Adipose tissue (tissue), 3 donors: Measurements from ENCODE around the gene SLC4A1. TPM values are rescaled to one million over a fixed set of nuclear protein-coding genes. Genes with fewer than 3 reads are reported as not detected.

Experiments used
- H3K27ac ChIP-seq: one replicate; pipeline ENCODE4 v1.5.1; 2013; ENCODE audit warnings: low read depth, low read length
- WGBS, 3 donors: extraction: QIAGEN DNeasy Blood & Tissue Kit; methylation state at CpG; one replicate each; pipeline ENCODE4 v1.1.7; 2013; 5-methylcytosine and 5-hydroxymethylcytosine counted together
- polyA plus RNA-seq, 3 donors: library from polyadenylated mRNA; stranded (reverse); fragments of 200-250 nt; gene quantifications; one replicate each; pipeline ENCODE4 v1.2.3, GENCODE V29; 2013
- donor health status: healthy with polysubstance abuse.
- donor health status: Bipolar disorder and iron deficiency.
- donor health status: healthy.

The SLC4A1 gene
- under 1 TPM in 1 of 3 donors, not detected in 2; 0.10 TPM for polyA plus RNA-seq

DNA sequence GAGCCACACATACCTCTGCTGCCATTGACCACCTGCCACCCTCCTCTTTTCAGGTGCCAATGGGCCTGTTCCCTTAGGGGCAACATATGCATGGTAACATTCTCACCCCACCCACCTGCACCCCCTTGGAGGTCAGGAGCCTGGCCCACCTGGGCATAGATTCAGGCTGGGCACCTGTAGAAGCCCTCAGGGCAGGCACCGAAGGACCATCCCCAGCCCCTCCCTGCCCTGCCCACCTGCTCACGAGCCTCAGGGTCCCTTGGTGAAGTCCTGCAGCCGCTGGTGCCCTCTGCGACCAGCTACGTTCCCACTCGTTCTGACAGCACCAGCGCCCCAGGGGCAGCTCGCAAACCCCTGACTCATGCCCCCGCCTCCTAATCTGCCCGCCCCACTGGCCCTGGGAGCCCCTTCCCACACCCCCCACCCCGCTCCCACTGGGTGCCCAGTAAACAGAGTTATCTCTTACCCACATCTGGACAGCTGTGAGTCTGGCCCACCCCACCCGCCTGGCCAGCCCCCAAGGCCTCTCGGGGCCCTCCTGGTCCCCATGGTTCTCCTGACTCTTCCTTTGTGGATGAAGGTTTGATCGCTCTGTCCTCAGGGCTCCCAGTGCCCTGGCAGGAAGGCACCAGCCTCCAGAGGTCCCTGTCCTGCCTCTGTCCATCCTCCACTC lies at the start of gene SLC4A1:
Gene SLC4A1, minus strand, starts transcription at position 318 of the 673 bp plus-strand sequence. CDS start 5,269 bp downstream, outside the sequence.
- 81 to 88% (median 82%) methylated on average over 14 of the region's 14 CpGs for WGBS, 3 donors
- no peak within 1 kb of the TSS for H3K27ac ChIP-seq

- WGBS, 3 donors = 86 to 93% (median 90%) methylated on average over 6 of the region's 6 CpGs
- no peak overlapping the region for H3K27ac ChIP-seq
Measured at GRCh38 chr17:44317545-44317944, 49.6 kb upstream of the SLC4A1 start.

DNA sequence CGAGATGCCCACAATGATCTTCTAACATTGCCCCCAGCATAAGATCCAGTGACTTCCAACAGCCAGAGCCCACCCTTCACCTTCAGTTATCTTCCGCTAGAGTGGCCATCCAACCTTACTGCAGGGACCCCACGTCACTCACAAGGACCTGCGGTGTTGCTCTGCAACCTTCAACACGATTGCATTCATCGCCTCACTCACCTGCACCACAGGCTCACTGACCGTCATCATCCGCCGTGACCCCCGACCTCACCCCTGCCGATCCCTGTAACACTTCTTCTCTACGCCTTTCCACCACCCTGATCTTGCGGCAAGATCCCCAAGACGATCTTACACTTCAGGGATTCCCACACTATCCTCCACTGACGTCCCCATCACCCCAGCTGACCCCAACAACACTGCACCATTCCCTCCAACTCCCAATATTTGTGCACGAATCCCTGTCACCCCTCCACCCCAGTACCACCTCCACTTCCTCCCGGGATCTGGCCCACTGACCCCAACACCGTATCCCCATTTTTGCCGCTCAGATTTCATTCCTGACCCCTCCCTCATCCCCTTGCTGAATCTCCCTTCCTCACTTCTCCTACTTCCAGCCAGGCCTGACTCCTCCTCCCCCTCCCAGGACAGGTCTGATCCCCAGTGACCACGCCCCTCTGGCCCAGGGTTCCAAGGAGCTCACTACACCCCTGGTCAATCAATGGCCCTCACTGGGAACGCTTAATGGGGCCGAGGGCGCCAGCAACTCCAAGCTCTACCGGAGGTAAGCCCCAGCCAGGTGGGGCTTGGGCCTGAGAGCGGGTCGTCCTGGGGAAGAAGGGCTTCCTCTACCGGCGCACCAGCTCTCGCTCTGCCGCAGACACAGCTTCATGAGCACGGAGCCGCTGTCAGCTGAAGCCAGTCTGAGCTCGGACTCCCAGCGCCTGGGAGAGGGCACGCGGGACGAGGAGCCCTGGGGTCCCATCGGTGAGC lies 48.1 kb upstream of the SLC4A1 start:
- H3K27ac ChIP-seq = no peak overlapping the region
- 8 to 10% (median 9%) methylated on average over 35 to 38 of the region's 38 CpGs for WGBS, 3 donors

- no peak overlapping the region for H3K27ac ChIP-seq
- 0 to 1% (median 1%) methylated on average over 62 to 81 of the region's 81 CpGs for WGBS, 3 donors
Measured at GRCh38 chr17:44314869-44315661, 47.1 kb upstream of the SLC4A1 start.

GRCh38 chr17:44314524-44314868 lies 46.6 kb upstream of the SLC4A1 start:
- 24 to 38% (median 31%) methylated on average over 10 to 11 of the region's 11 CpGs for WGBS, 3 donors
- no peak overlapping the region for H3K27ac ChIP-seq

DNA sequence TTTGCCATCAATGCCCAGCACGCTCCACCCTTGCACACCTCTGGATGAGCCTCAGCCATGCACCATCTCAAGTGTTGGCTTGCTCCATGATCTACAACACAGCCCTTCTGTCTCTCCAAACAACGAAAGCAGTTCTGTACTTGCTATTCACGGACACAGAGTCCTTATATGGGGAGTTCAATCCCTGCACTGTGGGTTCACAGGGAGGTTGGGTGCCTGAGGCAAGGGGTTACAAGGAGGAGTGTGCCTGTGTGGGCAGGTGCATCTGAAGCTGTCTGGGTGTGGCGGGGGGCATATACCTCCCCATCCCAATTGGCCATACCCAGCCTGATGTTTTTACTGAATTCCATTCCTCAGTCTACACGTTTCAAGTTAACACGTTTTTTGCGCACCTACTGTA lies 46.1 kb upstream of the SLC4A1 start:
- no peak overlapping the region for H3K27ac ChIP-seq
- WGBS, 3 donors = 80 to 86% (median 81%) methylated on average over 7 of the region's 7 CpGs

DNA sequence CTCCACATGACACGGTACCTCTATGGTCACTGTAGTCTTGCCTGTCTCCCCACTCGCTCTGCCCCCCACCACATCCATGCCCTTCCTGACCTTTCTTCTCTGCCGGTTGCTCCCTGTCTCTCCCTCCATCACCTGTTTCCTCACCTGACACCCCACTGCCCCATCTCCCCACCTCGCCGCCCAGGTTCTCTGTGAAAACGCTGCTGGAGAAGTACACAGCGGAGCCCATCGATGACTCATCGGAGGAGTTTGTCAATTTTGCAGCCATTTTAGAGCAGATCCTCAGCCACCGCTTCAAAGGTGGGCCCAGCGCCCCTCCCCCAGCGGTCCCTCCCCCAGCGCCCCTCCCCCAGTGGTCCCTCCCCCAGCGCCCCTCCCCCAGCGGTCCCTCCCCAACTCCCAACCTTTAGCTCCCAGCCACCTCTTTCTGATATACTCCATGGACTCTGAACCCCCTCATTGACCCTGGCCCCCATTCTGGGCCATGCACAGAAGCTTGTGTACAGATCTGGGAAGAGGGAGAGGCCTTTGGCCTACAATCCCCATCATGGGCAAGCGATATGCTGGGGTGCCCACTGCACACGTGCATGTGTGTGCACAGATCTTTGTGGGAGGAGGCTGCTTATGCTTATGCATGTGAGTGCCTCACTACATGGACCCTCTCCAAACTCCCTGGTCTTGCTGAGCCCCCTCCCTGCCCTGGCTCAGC lies 44.6 kb upstream of the SLC4A1 start:
- no peak overlapping the region for H3K27ac ChIP-seq
- 64 to 74% (median 69%) methylated on average over 15 to 17 of the region's 17 CpGs for WGBS, 3 donors

DNA sequence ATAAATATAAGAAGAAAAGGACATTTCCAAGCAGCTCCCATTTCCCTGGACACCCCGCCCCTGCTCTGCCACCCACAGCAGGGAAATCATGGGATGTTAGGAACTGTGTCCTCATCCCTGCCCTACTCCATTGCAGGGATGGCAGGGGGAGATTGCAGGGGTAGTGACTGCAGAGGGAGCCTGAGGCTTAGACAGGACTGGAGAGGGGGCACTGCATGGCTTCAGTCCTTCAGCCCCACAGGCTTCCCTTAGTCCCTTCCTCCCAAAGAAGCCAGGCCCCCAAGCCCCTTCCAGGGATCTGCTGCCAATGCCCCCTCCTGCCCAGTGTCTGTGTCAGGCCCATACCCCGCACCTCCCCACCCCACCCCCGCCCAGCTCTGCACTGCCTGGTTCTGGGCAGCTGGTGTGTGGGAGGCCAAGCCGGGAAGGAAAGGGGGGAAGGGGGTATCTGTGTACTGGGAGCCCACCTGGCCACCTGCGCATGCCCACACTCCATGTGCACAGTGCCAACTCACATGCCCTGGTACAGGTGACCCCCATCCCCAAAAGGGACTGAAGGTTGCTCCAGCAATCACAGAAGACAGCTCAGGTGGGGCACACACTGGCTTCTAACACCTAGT lies 43.7 kb upstream of the SLC4A1 start:
- no peak overlapping the region for H3K27ac ChIP-seq
- 71 to 84% (median 74%) methylated on average over 4 to 5 of the region's 5 CpGs for WGBS, 3 donors

DNA sequence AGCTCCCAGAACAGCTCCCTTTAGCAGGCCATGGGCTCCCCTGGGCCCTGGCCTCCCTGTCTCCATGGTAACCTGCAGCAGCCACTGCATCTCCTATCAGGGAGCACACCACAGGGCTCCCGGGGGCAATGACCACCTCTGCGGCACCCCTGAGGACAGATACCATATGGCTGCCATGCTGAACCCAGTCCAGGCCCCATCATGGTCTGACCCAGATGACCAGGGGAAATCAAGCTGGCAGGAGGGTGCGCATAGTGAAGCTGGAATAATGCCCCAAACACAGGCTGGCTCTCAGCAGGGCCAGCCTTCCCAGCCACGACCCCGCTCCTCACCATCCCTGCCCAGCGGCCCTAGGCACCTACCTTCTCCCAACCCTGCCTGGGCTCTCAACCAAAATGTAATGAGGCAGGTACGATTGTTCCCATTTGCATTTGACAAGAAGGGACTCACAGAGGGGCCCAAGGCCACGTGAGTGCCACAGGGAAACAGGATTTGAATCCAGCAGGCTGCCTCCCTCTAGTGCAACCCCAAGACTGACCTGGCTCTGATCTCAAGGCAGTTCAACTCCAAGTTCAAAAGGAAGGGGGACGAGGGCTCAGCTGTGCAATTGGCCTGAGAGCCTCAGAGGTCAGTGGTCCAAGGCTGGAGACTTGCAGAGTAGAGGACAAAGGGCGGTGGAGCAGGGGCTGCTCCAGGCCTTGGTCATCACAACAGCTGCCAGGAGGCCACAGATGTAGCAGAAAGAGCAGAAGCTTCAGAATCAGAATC lies 42.9 kb upstream of the SLC4A1 start:
- 77 to 83% (median 79%) methylated on average over 10 of the region's 10 CpGs for WGBS, 3 donors
- H3K27ac ChIP-seq = no peak overlapping the region

- no peak overlapping the region for H3K27ac ChIP-seq
- 85 to 92% (median 88%) methylated on average over 2 of the region's 2 CpGs for WGBS, 3 donors
Measured at GRCh38 chr17:44310188-44310587, 42.3 kb upstream of the SLC4A1 start.

GRCh38 chr17:44309472-44309871 lies 41.5 kb upstream of the SLC4A1 start:
- no peak overlapping the region for H3K27ac ChIP-seq
- 71 to 85% (median 73%) methylated on average over 5 of the region's 5 CpGs for WGBS, 3 donors

DNA sequence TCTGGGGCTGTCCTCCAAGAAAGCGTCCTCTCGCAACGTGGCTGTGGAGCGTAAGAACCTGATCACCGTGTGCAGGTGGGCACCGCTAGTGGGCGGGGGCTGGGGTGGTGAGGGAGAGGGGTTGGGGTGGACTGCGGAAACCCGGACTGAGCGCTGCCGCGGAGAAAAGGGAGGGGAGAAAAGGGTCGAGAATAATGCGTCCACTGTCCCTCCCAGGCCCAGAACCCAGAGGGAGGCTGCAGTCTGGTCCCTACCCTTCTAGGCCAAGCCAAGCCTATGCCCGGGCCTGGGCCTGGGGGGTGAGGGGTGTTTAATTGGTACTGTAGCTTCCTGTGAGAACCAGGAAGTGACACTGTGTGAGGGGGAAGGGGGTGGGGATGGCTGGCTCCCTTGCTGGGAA lies 40.9 kb upstream of the SLC4A1 start:
- no peak overlapping the region for H3K27ac ChIP-seq
- 1 to 11% (median 2%) methylated on average over 14 to 15 of the region's 15 CpGs for WGBS, 3 donors

DNA sequence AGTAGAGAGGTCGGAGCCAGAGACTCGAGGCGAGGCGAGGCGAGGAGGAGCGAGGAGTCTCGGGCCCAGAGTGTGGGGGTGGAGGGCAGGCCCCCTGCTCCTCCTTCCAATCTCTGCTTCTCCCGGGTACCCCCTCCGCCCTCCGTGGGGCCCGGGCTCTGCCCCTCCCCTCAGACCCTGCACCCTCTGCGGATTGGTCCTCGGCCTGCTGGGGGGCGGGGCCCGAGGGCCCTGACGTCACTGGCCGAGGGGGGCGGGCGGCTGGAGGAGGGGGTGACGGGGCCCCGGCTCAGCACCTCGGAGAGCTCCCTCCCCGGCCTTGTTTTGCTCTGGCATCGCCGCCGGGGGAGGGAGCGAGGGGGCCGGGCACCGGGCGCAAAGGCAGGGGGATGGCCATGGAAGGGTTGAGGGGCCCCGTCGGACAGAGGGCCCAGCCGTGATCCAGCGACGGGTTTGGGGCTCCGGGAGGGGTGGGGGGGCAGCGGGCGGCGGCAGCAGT lies 40.4 kb upstream of the SLC4A1 start, which contains the start of gene RUNDC3A:
Gene RUNDC3A, plus strand, starts transcription at position 282 of the 499 bp plus-strand sequence. CDS start 232 bp downstream, outside the sequence.
- WGBS, 3 donors = 1 to 2% (median 1%) methylated on average over 17 to 39 of the region's 39 CpGs
- no peak within 1 kb of the TSS for H3K27ac ChIP-seq

DNA sequence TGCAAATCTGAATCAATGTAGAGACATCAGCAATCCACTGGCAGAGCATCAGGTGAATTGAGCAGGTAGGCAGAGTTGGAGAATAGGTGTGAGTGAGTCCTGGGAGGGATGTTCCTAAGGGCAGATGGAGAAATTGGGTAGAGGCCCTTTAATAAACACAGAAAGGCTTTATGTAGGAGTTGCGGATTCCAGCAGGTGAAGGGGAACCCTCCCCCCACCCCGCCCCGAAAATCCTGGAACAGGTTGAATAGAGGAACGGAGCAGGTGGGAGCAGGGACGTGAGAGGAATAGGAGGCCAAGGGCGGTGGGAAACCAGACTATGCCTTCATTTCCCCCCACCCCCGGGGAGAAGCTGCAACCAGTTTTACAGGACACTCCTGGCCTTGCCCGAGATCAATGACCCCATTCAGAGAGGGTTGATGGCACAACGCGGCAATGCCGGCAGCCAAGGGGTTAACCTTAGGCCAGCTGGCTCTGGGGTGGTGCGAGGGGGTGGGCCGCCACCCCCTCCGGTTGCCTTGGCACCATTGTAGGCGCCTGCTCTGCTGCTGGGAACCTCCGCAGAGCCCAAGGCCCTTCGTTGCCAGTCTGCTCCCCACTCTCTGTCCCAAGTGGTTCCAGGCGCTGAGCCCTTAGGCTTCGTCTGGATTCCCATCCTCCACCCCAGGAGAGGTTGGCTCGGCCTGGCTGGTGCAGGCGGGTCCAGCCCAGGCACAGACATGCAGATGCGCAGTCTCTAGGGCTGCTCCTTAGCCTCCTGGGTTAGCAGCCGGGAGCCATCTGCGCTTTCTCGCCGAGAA lies 39.7 kb upstream of the SLC4A1 start:
- WGBS, 3 donors = 2 to 6% (median 4%) methylated on average over 22 to 26 of the region's 26 CpGs
- no peak overlapping the region for H3K27ac ChIP-seq

GRCh38 chr17:44304651-44305050 lies 36.7 kb upstream of the SLC4A1 start:
- H3K27ac ChIP-seq = no peak overlapping the region

DNA sequence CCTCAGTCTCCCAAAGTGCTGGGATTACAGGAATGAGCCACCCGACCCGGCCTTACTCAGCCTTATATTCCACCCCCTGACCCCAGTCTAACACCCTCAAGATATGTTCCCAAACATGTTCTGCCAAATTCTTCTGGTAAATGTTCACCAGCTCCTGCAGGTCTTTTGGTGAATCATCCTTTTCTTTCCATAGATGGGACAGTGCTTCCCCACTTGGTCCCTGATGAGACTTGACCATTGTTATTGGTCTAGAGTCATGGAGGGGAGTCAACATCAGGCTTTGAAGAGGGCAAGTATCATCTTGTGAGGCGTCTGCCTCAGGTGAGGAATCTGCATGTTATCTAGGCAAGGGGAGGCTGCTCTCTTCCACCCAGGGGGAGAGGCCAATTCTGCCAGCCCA lies 30.0 kb upstream of the SLC4A1 start:
- no peak overlapping the region for H3K27ac ChIP-seq
- WGBS, 3 donors = 72 to 87% (median 87%) methylated on average over 3 of the region's 3 CpGs
